Tongue (tissue), 2 donors: ENCODE results near the gene REPIN1. TPM values are rescaled to one million over a fixed set of nuclear protein-coding genes. Genes with fewer than 3 reads are reported as not detected.

Source experiments
- DNase-seq: peaks from one replicate; pipeline ENCODE4 v3.0.0-alpha.2; 2015
- total RNA-seq: library from RNA; depleted of rRNA; stranded (reverse); fragments of >200 nt; gene quantifications from one replicate; pipeline ENCODE4 v1.2.3, GENCODE V29; 2014

REPIN1 gene
- total RNA-seq, 1 donor from 2014 or later: 76.1 TPM

DNA sequence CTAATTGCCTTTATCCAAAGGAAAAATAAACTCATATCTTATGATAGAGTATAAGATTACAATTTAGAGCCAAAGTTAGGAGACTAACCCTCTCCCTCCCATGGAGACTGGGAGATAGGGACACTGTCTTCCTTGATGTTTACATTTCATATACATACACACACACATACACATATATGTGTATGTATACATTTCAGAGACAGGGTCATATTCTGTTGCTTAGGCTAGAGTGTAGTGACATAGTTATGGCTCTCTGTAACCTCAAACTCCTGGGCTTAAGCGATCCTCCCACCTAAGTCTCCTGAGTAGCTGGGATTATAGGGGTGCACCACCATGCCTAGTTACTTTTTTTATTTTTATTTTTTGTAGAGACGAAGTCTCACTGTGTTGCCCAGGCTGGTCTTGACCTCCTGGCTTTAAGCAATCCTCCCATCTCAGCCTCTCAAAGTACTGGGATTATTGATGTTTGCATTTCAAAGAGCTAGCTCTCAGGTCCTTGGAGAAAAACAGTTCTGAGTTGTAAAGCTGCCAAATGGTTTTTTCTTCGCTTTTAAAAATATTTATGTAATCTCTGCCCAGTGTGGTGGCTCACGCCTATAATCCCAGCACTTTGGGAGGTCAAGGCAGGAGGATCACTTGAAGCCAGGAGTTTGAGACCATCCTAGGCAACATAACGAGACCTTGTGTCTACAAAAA lies 8.1 kb upstream of the REPIN1 start:
- DNase-seq: no peak

DNA sequence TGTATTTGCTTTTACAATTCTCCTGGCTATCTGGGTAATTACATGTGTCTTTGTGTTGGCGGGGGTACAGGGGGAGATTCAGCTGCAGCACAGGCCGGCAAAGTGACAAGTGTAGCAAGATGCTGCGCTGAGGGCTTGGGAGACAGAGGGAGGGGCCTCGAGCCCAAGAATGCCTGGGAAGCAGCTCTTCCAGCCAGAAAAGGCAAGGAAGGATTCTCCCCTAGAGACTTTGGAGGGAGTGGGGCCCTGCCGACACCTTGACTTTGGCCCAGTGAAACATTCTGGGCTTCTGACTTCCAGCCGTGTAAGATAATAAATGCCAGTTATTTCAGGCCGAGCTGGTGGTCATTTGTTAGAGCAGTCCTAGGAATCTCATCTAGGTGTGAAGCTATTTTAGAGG lies 7.2 kb upstream of the REPIN1 start:
- no peak for DNase-seq

DNA sequence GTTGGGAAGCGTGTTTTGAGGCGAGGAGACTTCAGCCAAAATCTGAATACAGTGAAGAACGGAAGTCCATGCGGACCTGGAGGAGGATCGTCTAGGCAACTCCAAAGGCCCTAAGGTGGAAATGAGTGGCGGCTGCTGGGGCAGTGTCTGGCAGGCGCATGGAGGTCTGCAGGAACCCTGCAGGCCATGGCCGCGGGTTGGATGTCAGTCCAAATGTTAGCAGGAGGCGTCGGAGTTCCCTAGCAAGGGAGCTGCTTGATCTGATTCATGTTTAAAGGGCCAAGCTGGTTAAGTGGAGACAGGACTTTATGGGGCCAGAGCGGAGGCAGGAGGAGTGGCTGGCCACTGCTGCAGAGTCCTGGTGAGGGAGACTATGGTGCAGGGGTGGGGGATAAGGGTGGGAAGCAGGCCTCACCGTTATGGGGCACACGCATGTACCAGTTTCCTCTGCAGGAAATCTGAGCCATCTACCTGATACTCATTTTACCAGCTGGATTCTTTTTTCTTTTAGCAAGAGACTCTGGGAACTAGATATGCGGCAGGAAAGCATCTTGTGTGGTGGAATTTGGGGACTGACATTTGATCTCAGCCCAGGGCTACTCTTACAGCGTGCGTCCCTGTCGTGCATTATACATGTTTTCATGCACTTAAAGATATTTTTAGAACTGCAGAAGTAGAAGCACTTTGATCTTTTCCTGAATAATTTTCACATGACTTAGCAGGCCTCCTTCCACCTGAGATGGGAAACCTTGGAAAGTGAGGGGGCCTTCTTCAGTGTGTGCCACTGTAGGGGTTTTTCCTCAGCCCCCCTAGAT lies 6.6 kb upstream of the REPIN1 start:
- DNase-seq: no peak

DNA sequence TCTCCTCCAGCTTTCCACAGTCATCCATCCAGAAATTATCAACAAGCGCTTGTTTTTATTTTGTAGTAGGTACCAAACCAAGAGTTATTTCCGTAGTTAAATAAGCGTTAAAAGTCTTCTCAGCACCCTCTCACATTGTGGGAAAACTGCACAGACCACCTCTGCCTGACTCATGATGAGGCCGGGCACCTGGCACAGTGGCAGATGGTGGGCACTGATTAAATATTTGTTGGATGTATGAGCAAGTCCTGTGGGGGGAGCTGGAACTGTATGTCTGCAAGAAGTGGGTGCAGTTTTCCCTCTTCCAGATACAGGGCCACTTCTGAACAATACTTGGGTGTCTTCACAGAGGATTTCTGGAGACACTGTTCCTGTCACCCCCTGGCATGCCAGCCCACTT lies 5.3 kb upstream of the REPIN1 start:
- DNase-seq: no peak

DNA sequence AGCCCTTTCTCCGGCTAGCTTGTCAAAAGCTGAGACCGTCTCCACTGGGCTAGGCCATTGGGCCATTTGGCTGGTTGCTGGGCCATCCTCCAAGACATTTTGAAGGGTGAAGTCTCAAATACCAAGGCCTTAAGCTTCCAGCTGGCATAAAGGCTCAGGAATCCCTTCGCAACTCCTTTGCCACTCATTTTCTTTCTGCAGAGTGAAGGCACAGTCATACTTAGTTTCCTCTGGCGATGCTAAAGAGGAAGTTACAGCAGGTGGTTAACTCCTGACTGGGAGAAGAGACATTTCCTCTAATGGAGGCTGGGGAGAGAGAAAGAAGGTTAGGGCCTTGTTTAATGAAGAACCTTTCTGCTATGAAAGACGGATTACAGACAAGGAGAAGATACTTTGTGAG lies 4.8 kb upstream of the REPIN1 start:
- no peak for DNase-seq

- DNase-seq: no peak
Observed at GRCh38 chr7:150365194-150365593, 3.4 kb upstream of the REPIN1 start.

DNA sequence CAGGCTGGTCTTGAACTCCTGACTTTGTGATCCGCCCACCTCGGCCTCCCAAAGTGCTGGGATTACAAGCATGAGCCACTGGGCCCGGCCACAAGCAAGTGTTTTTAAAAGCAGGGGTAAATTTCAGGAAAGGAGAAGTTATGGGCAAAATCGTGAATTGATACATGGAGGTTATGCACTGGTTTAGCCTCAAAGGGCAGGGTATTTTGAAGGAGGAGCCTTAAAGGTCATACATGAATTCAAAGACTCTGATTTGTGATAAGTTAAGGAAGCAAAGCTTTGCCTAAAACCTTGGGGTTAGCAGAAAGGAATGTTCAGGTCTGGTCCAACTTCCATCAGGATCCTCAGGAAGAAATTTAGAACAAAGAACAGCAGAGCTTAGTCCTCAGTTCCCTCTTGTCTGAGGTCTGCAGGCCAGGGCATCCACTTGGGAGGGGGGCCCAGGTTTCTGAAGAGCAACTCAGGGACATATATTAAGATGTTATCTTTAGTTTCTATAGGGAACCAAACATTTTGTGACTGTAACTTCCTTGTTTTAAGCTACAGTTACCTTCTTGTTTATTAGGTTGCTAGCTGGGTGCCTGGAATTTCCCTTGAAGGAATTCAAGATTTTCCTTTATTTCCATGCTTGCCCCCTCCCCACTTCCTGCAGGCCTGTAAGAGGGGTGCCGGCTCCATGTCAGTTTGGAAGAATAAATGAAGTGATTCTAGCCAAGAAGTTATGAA lies 2.8 kb upstream of the REPIN1 start:
- DNase-seq: no peak

GRCh38 chr7:150367677-150368095 lies 936 bp upstream of the REPIN1 start:
- DNase-seq: no peak

DNA sequence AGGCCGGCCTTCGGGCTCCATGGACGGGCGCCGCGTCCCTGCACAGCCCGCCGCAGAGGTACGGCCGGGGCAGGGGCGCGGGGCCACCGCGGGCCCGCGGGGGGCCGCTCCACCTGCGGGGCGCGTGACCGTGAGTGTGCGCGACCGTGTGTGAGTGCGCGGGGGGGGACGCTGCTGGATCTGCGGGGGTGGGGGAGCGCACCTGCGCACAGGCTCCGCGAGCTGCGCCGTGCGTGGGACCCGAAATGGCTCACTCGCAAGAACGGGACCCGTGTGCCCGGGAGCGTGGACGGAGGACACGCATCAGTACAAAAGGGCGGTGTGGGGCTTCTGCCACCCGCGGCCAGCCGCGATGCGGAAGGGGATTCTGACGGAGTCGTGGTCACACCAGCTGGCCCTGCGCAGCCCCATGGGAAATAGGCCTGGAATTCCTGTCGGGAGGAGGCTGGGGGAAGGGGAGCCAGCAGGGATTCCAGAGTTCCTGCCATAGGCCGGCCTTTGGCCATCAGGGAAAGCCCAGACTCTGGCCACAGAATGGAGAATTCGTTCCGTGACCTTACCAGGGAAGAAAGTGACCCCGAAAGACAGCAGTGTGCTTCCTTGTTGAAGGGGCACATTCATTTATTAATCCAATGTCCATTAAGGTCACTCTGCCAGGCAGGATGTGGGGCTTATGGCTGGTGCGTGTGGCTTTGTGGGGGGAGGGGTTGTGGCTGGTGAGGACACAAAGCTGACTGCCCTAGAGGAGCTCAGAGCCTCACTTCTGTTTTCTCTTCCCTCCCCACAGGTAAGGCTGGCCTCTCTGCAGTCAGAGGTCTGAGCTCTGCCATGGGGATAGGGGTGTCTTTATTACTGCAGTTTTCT lies 494 bp downstream of the REPIN1 start:
- peak; percentile 81 for DNase-seq

DNA sequence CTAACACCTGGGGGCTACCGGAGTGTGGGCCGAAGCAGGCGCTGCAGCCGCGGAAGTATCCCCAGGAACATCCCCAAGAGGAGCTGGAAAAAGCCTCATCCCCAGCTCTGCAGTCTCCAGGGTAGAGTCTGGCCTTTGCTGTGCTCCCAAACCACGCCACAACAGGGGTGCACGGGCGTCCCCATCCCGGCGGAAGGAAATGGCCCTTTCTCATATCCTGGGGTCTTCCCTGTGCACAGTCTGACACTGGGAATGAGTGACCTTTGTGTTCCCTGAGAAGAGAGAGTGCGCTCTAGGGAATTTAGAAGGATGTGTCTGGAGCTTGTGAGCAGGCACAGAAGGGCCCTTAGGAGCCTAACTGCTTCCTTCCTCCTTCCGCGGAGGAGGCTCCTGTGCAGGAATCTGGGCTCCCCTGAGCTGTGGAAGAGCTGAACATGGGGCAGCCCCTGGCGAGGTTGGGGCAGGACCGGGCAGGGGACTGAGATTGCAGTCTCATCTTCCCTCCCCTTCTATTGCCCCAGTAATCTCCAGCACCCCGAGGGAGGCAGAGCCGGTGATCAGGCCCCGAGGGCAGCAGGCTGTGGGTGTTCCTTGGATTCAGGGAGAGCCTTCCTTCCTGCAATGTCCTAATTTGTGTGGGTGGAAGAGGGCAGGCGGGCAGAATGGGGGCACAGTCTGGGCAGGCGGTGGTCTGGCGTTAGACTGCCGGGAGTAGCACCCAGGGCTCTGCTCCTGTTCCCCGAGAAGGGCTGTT lies 1.3 kb downstream of the REPIN1 start:
- no peak for DNase-seq

GRCh38 chr7:150370612-150371071 lies 2.0 kb downstream of the REPIN1 start:
- DNase-seq: no peak

GRCh38 chr7:150371131-150371995 lies 2.7 kb downstream of the REPIN1 start:
- no peak for DNase-seq

- no peak for DNase-seq
Observed at GRCh38 chr7:150371996-150372270, 3.3 kb downstream of the REPIN1 start.

DNA sequence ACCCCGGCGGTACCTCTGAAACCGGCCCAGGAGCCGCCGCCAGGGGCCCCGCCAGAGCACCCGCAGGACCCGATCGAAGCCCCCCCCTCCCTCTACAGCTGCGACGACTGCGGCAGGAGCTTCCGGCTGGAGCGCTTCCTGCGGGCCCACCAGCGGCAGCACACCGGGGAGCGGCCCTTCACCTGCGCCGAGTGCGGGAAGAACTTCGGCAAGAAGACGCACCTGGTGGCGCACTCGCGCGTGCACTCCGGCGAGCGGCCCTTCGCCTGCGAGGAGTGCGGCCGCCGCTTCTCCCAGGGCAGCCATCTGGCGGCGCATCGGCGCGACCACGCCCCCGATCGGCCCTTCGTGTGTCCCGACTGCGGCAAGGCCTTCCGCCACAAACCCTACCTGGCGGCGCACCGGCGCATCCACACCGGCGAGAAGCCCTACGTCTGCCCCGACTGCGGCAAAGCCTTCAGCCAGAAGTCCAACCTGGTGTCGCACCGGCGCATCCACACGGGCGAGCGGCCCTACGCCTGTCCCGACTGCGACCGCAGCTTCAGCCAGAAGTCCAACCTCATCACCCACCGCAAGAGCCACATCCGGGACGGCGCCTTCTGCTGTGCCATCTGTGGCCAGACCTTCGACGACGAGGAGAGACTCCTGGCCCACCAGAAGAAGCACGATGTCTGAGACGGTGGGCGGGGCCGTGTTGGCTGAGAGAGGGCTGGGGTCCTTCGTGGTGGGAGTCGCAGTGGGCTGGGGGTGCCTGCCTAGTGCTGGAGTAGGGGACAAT lies 3.8 kb downstream of the REPIN1 start:
- no peak for DNase-seq

GRCh38 chr7:150373049-150373801 lies 4.6 kb downstream of the REPIN1 start:
- DNase-seq: peak; percentile 70

DNA sequence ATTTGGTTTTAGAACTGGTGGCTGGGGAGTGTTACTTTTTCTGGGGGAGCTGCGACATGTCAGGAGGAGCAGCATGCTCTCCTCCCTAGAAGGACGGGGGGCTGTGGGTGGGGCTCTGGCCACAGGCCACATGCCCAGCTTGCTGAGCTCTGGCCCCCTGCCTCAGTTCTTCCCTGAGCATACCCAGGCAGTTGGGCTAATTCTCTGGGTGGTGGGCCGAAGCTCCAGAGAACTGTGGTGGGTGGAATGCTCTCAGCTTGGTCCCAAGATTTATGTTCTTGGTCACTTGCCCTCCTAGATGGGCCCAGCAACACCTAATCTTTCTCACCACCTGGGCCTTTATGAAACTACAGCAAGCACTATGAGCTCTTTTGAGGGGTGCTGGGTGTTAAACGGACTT lies 5.4 kb downstream of the REPIN1 start:
- no peak for DNase-seq

GRCh38 chr7:150374472-150374871 lies 5.8 kb downstream of the REPIN1 start:
- DNase-seq: no peak

DNA sequence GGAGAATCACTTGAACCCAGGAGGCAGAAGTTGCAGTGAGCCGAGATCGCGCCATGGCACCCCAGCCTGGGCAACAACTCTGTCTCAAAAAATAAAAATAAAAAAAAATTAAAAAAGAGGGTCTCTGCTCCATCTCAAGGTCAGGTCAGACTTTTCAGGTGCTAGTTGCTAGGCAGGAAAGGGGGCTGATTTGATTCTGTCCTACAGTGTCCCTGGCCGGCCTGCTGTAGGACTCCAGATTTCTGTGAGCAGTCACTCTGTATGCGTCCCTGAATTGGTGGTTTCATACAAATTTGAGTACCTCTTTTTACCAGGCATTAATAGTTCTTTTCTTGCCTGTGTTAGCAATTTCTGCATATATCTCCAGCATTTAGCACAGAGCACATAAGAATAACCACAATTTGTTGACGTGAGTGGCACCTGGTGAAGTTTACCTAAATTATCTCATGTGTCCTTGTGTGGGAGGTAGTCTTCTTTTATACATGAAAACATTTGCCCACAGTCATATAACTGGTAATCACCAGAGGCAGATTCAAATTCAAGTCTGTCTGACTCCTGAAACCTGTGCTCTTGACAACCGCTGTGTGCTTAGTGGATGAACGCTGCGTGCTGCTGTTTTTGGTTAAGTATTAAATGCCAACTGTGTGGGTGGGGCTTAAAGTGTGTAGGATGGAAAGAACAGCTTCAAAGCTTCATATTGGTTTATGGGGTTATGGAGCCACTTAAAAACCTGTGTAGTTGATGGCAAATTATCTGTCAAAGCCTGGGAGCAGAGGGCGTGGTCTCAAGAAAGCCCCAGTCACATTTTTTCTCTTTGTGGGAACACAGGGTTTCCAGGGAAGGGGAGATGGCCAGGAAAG lies 7.3 kb downstream of the REPIN1 start:
- DNase-seq: no peak
